ENCODE results near the gene TMEM243.

The TMEM243 gene

GRCh38 chr7:87151002-87151728 lies 68.4 kb downstream of the TMEM243 start:
- ATAC-seq = no peak
- TF ChIP-seq BACH2 (CRISPR knock-in tag; IDR thresholded peaks at IDR 0.05; ENCODE audit: borderline replicate concordance) (no peak), TCF4 (CRISPR knock-in tag; IDR thresholded peaks at IDR 0.05; ENCODE audit: borderline replicate concordance) (no peak), ESRRG (CRISPR knock-in tag; IDR thresholded peaks at IDR 0.05) (no peak), ZNF70 (CRISPR knock-in tag; IDR thresholded peaks at IDR 0.05) (no peak), ARNTL (CRISPR knock-in tag; IDR thresholded peaks at IDR 0.05; ENCODE audit: borderline replicate concordance, low read depth) (no peak), GLIS3 (CRISPR knock-in tag; IDR thresholded peaks at IDR 0.05) (no peak; the same call in 1 of the 2 replicates)

- no peak for ATAC-seq
- no peak for TF ChIP-seq CREB5 (CRISPR knock-in tag; IDR thresholded peaks at IDR 0.05; ENCODE audit: low read depth)
- no peak for TF ChIP-seq ARNTL (CRISPR knock-in tag; IDR thresholded peaks at IDR 0.05; ENCODE audit: borderline replicate concordance, low read depth)
- no peak for TF ChIP-seq PPARA (CRISPR knock-in tag; IDR thresholded peaks at IDR 0.05; ENCODE audit: borderline replicate concordance)
- no peak for TF ChIP-seq ZFP30 (CRISPR knock-in tag; IDR thresholded peaks at IDR 0.05)
- TF ChIP-seq TCF4 (CRISPR knock-in tag; IDR thresholded peaks at IDR 0.05; ENCODE audit: borderline replicate concordance) = no peak
- TF ChIP-seq ZC3H10 (CRISPR knock-in tag; IDR thresholded peaks at IDR 0.05) = no peak
- no peak for TF ChIP-seq TOX (CRISPR knock-in tag; IDR thresholded peaks at IDR 0.05; ENCODE audit: borderline replicate concordance)
- TF ChIP-seq ZNF565 (CRISPR knock-in tag; conservative IDR thresholded peaks at IDR 0.05; ENCODE audit: low read depth) = no peak
- no peak for TF ChIP-seq CSDC2 (CRISPR knock-in tag; IDR thresholded peaks at IDR 0.05)
- no peak for TF ChIP-seq GLIS3 (CRISPR knock-in tag; IDR thresholded peaks at IDR 0.05)
- no peak for TF ChIP-seq ZNF70 (CRISPR knock-in tag; IDR thresholded peaks at IDR 0.05)
- TF ChIP-seq CSRNP3 (CRISPR knock-in tag; IDR thresholded peaks at IDR 0.05) = no peak
- TF ChIP-seq BACH2 (CRISPR knock-in tag; IDR thresholded peaks at IDR 0.05; ENCODE audit: borderline replicate concordance) = no peak
- TF ChIP-seq TSHZ2 (CRISPR knock-in tag; IDR thresholded peaks at IDR 0.05) = no peak
- no peak for TF ChIP-seq RARB (CRISPR knock-in tag; IDR thresholded peaks at IDR 0.05)
Observed at GRCh38 chr7:87148332-87148955, 71.1 kb downstream of the TMEM243 start.

GRCh38 chr7:87147500-87147899 lies 72.0 kb downstream of the TMEM243 start:
- no peak for TF ChIP-seq ZNF8 (CRISPR knock-in tag; IDR thresholded peaks at IDR 0.05)
- TF ChIP-seq OSR1 (CRISPR knock-in tag; IDR thresholded peaks at IDR 0.05) = no peak
- no peak for TF ChIP-seq PATZ1 (CRISPR knock-in tag; IDR thresholded peaks at IDR 0.05; ENCODE audit: borderline replicate concordance)
- no peak for TF ChIP-seq CREB5 (CRISPR knock-in tag; IDR thresholded peaks at IDR 0.05; ENCODE audit: low read depth)
- TF ChIP-seq ESRRG (CRISPR knock-in tag; IDR thresholded peaks at IDR 0.05) = no peak
- no peak for TF ChIP-seq TSHZ2 (CRISPR knock-in tag; IDR thresholded peaks at IDR 0.05)
- no peak for TF ChIP-seq CSRNP3 (CRISPR knock-in tag; IDR thresholded peaks at IDR 0.05)
- TF ChIP-seq CSDC2 (CRISPR knock-in tag; IDR thresholded peaks at IDR 0.05) = no peak
- TF ChIP-seq ZFP3 (CRISPR knock-in tag; IDR thresholded peaks at IDR 0.05) = no peak
- TF ChIP-seq ARNTL (CRISPR knock-in tag; IDR thresholded peaks at IDR 0.05; ENCODE audit: borderline replicate concordance, low read depth) = no peak
- no peak for TF ChIP-seq ZNF565 (CRISPR knock-in tag; conservative IDR thresholded peaks at IDR 0.05; ENCODE audit: low read depth)
- ATAC-seq = no peak

Measured in SK-N-SH treated with all-trans-retinoic acid at 6 μM for 48 hours (cell line).